GM21737 (cell line): ENCODE results near the gene GDI1.

Source experiments
- ATAC-seq: cut with Tn5 transposase; IDR thresholded peaks from one replicate; pipeline ENCODE4 v1.9.1; 2021; ENCODE audit warnings: mild to moderate bottlenecking, moderate library complexity; ENCODE audit not compliant: unreplicated experiment

GDI1 gene

DNA sequence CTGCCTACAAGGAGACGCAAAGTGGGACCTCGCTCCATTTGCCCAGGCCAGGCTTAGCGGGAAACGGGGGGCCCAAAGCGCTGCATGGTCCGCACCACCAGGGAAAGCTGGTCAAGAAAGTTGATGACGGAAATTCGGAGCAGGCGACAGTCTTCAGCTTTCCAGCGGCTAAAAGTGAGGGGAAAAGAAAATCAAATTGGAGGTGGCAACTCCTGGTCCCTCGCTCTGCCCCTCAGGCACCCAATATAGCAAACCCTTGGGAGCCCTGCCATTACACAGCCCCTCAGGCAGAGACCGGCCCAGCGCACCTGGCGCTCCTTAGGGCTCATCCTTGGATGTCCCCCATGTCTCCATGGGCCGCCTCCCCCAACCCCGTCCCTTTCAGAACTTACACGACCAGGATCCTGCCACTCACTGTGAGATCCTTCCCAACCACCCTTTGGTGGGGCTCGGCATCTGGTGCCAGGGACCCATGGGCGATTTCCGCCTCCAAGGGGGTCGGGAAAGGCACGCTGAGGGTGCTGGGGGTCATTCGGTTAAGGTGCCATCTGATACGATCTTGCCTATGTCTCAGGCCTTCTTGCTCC, 41.0 kb downstream of the GDI1 start:
- ATAC-seq = no peak

GRCh38 chrX:154478728-154479622, 42.0 kb downstream of the GDI1 start, which contains the start of gene LAGE3:
Gene LAGE3, minus strand, starts transcription at chrX:154479281. Its CDS starts 366 bp downstream, at chrX:154478915.
- peak; percentile 84 for ATAC-seq

DNA sequence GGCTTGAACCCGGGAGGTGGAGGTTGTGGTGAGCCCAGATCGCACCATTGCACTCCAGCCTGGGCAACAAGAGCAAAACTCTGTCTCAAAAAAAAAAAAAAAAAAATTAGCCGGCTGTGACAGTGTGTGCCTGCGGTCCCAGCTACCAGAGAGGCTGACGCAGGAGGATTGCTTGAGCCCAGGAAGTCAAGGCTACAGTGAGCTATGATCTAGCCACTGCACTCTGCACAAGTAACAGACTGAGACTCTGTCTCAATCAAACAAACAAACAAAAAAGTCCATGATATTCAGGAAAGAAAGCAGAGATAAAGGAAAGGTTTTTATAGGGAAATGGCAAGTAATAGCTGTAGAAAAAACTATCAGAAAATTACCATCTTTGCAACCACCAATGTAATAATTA, 44.2 kb downstream of the GDI1 start:
- ATAC-seq = no peak

GRCh38 chrX:154481911-154482601, 45.1 kb downstream of the GDI1 start:
- no peak for ATAC-seq

DNA sequence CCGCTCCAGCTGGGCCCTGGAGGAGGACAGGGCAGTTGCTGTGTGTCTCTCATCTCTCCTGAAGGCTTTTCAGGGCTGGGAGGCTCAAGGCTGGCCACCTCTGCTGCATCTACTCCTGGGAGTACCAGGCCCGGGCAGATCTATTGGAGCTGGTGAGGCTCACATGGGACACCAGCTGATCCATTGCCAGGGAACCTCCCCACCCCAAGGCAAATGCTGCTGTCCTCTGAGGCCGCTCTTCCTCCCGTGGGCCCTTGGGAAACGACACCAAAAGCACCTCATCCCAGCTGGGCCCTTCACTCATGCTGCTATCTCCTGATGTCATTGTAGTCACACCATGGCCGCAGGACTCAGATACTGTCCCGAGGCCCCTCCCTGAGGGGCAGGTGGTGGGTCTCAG, 45.8 kb downstream of the GDI1 start:
- ATAC-seq = no peak

- no peak for ATAC-seq
These were observed 46.4 kb downstream of the GDI1 start for GRCh38 chrX:154483325-154483724.

DNA sequence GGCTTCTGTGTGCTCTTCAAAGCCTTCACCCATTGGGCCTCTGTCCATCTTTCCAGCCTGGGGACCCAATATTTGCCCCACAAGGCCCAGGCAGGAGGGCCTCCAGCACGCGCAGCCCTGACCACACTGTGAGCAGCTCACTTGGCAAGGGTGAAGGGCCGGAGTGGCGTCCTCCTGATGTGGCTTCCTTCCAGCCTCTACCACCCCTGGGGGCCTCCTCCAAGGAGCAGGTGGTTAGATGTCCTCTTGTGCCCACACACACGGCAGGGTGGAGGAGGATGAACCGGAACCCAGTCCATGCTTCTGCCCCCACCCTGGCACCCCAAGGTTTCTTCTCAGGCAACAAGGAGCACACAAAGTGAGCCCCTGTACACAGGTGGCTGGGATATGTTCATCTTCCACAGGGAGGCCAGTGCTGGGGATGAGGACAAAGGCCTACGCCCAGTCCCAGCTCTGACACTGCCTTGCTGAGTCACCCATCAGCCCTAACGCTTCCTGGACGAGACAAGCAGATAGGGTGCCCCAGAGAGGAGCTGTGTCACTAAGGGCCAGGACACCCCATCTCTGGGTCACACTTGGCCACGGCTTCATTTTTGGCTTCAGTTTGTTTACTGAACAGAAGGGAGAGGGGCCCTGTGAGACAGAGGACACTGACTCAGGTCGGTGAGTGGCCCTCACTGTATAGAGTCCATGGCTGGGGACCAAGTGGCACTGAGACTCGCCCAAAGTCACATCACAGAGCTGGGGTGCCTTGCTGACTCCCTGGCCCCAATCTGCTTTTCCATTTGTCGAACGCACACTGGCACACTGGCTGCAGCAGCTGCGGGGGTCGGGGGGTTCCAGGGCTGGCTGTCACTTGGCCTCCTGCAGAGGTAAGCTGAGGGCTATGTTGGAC, 47.5 kb downstream of the GDI1 start:
- ATAC-seq = no peak

GRCh38 chrX:154485150-154486051, 48.4 kb downstream of the GDI1 start:
- ATAC-seq = no peak

DNA sequence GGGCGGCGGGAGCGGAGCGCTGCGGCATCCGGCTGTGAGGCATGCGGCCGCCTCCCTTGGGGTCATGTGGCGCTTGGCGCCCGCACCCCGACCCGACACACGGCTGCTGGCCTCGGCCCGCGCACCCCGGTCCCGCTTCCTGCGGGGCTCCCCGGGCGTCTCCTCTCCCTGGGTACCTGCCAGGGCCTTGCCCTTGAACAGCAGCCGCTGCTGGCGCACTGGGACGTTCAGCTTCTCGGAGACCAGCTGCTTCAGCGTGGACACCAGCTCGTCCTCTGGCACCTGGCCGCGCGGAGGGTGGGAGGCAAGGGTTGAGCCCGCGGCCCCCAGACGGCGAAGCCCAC, 49.1 kb downstream of the GDI1 start:
- no peak for ATAC-seq

DNA sequence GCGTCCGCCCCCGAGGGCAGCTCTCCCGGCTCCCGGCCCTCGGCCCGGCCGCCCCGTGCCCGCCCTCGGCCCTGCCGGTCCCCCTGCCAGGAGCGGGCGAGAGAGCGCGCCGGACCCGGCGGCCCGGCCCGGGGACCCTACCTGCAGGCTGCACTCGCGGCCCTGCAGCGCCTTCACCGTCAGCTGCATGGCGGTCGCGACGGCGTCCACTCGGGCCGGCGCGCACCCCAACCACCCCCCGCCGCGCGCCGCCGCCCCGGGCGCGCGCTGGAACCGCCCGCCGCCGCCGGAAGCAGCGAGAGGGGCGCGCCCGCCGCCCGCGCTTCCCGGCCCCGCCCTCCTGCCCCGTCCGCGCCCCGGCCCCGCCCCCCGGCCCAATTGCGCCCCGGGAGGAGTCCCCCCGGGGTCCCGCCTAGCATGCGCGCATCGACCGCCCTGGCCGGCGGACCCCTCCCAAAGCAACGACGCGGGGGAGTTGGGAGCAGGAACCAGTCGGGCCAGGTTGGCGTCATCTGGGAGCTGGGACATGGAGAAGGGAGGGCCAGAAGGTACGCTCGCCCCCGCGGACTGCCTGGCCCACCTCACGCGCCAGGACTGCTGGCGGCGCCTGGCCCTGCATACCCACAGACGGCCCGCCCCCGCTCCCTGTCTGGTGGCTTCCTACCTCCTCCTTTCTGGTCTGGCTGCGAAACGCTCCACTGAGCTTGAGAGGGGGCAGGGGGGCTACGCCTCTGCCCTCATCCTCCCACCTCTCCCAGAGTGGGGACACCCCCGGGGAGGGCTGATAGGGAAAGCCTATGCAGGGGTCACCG, 49.6 kb downstream of the GDI1 start, which contains the start of gene UBL4A:
Gene UBL4A, minus strand, starts transcription at position 220 of the 812 bp plus-strand sequence. Its CDS starts 31 bp downstream, at position 189.
- no peak for ATAC-seq

DNA sequence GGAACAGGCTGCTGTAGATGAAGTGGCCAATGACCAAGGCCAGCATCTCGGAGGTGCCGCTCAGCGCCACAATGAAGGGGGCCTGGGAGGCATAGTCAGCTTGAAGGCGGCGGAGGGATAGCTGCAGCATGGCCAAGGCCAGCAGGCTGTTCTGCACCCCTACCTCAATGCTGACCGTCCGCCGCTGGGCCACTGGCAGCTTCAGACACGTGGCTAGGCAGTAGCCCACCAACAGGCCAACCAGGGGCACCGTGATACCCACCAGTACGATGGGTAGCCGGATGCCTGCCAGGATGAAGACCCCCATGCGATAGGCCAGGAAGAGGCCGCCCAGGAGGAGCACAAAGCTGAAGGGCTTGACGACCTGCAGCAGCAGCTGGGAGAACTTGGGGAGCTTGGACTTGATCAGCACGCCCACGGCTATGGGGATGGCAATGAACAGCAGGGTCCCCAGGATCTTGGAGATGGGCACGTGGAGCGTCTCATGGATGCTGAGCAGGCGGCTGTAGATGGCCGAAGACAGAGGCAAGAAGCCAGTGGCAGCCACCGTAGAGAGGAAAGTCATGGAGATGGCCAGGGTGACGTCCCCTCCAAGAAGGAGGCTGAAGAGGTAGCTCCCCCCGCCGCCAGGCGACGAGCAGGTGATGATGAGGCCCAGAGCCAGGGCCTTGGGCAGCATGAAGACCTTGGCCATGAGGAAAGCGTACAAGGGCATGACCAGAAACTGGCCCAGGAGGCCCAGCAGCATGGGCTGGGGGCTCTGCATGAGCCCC, 50.8 kb downstream of the GDI1 start:
- ATAC-seq = no peak

DNA sequence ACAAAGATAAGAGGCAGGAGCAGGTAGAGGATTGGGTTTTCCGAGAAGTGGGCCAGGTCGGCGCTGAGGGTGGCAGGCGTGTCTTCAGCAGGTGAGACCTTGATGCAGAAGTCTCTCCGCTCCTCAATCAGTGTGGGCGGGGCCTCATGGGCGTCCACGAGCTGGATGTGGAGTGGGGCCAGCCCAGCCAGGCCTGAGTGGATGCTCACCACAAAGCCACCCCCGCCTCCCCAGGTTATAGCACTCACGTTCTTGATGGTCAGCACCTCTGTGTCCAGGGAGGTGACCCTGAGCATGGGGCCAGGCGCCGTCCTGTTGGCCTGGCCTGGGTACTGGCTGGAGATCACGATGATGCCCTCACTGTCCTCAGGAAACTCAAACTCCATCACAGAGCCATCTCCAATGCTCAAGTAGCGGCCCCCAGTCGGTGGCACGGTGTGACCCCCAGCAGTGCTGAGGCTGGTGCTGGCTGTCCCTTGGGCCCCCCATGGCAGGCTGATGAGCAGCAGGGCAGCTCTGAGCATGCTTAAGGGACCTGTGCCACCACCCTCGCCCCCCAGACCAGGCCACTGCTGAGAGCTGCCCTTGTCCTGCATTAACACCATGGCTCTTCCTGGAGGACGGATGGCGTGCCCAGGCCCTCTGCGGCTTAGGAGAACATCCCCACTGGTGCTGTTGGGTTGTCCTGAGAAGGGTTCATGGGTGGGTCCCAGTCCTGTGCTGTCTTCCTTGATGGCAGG, 51.6 kb downstream of the GDI1 start:
- no peak for ATAC-seq

DNA sequence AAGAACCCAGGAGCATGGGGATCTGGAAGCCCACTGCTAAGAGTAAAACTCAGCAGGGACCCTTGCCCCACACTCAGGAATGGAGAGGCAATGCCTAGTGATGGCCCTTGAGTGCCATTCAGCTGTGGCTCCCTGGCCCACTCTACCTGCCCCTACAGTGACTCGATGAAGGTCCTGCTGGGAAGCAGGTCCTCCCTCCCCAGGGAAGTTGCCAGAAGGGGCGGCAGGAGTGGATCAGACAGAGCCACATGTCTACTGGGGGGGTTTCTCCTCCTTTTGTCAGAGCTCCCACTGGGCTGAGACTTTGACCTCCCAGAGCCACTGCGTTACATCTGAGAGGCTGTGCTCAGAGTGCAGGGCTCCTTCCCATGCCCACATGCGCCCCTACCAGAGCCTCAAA, 52.2 kb downstream of the GDI1 start:
- no peak for ATAC-seq

GRCh38 chrX:154490021-154490413, 53.1 kb downstream of the GDI1 start:
- peak; percentile 14 for ATAC-seq

GRCh38 chrX:154490414-154491083, 53.6 kb downstream of the GDI1 start, which contains the start of gene SLC10A3:
Gene SLC10A3, minus strand, starts transcription at chrX:154490629. Its CDS starts 1,689 bp downstream, at chrX:154488940.
- peak; percentile 73 for ATAC-seq
